Measurements from ENCODE around the gene LMBR1.

The LMBR1 gene

DNA sequence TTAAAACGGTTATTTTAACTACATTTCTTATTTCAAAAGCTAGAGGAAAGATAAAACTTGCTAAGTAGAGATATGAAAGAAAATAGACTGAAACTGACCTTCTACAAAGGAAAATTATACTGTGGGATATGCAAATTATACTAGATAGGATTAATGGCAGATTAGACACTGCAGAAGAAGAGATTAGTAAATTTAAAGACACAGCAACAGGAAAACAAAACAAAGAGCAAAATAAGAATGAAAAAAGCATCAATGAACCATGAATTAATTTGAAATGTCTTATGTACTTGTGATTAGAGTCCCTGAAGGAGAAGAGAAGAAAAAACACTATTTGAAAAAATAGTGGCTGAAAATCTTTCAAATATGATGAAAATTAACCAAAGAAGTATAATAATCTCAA lies 200.1 kb downstream of the LMBR1 start:
- DNase-seq (ENCODE audit: low read depth), result no peak

DNA sequence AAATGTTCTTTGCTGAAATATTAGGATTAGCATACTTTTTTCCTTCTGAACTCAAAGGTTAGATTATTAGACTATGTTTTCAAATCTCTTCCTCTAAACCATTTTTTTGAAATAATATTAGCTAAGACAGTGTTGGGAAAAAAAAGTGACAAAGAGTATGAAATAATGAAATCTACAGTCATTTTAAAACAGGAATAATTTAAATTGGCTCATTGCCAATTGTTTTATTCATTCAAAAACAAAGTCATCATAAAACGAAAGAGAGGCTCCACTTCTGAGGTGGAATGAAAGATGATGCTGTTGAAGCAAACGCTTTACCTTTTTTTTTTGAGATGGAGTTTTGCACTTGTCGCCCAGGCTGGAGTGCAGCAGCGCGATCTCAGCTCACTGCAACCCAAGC lies 201.2 kb downstream of the LMBR1 start:
- DNase-seq (ENCODE audit: low read depth), result no peak

DNA sequence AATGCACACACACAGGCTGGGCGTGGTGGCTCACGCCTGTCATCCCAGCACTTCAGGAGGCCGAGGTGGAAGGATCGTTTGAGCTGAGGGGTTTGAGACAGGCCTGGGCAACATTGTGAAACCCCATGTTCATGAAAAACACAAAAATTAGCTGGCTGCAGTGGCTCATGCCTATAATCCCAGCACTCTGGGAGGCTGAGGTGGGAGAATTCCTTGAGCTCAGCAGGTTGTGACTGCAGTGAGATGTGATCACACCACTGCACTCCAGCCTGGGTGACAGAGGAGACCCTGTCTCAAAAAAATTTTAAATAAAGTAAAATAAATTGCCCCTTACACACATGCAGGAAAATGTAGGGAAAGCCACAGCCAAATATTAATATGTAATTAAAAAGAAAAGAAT lies 208.3 kb downstream of the LMBR1 start:
- DNase-seq (ENCODE audit: low read depth), result no peak

DNA sequence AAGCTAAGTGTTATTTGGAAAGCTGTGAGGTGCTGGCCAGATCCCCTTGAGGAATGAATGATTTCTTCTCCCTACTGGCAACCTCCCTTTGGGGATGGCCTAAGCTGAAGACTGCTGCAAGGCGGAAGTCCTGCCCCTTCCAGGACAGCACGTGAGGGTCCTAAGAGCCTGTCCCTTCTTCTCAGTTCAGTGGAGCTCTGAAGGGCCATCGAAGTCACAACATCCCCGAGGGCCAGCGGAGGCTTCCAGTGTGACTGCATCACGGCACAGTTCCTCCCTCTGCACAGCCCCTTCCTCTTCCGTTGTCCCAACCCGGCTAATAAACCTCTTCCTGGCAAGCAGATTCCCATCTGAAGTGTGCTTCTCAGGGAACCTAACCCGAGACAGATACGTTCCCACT lies 208.7 kb downstream of the LMBR1 start:
- no peak for DNase-seq (ENCODE audit: low read depth)

DNA sequence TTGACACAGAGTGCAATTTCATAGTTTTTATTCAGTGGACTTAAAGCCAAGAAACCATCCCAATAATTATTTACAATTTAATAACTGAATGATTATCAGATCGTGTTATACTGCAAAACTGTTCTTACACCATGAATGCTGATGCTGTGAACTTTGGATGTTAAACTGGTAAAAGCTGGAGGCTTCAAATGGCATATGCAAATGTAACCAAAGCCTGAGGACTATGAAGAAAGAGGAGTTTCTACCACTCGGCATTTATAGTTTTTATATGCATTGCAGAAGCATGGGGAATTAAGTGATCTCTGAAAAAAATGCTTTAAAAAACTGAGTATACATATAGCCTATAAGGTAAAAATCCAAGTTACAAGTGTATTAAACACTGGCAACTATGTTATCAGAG lies 210.1 kb downstream of the LMBR1 start:
- no peak for DNase-seq (ENCODE audit: low read depth)

DNA sequence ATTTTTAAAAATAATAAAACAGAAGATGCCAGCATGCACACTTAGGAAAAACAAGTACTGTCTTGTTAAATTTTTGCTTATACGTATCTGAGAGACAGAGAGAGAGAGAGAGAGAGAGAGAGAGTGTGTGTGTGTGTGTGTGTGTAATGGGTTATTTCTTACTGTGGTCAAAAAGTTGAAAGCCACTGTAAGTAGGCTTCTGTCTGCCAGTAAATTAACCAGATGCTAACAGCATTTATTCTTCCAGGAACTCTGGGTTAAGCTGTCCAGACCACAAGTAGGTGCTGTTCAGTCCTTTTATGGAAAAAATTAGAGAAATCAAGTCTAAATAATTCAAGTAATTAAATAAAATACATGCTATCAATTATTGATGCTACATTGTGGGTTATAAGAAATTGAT lies 212.7 kb downstream of the LMBR1 start:
- DNase-seq (ENCODE audit: low read depth), result no peak

DNA sequence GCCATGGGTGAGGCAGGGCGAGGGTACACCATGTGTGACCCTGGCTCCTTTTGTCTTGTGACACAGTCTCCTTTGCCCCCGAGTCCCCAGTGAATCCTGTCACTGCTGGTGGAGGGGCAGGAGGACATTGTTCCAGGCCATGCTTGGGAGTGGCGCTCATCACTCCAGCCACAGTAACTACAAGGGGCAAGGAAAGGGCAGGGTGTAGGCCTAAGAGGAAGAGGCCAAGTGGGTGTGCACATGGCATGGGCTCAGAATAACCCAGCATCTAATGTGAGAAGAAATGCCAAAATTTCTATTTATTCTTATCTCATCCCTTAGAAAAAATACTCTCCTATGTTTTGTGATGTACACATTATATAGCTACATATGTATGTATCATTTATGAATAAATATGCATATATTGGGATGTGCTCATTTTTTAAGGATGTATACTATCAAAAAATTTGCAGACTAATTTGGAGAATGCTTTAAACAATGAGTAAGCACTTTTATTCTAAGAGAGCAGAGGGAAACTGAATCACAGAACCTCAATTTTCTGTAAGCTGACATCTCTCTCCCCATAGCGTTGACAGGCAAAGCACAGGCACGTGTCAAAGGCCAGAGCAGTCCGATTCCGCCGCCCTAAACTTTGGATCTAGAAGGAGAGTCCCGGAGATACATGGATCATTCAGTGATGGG lies 215.5 kb downstream of the LMBR1 start:
- no peak for DNase-seq (ENCODE audit: low read depth)

DNA sequence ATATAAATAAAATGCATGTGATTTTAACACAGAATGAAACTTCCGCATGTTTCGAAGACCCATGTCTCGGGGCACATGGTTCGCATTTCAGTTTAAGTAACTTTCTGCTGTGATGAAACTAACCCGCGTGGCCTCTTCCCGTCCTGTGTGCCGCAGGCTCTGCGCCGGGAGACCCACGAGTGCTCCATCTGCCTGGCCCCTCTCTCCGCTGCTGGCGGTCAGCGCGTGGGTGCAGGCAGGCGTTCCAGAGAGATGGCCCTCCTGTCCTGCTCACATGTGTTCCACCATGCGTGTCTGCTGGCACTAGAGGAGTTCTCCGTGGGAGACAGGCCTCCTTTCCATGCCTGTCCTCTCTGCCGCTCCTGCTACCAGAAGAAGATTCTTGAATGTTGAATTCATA lies 216.7 kb downstream of the LMBR1 start:
- DNase-seq (ENCODE audit: low read depth), result no peak

DNA sequence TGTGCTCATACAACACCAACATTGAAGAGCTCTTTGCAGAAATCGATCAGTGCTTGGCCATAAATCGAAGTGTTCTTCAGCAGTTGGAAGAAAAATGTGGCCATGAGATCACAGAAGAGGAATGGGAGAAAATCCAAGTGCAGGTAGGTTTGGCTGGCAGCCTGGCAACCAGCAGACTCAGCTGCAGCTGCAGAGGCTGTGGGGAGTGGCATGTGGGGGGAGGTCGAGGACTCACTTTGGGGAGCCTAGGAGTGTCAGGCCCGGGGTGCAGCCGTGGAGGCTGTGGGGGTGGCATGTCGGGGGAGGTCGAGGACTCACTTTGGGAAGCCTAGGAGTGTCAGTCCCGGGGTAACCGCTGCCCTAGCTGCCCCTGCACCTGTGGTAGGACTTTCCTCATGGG lies 217.3 kb downstream of the LMBR1 start:
- no peak for DNase-seq (ENCODE audit: low read depth)

DNA sequence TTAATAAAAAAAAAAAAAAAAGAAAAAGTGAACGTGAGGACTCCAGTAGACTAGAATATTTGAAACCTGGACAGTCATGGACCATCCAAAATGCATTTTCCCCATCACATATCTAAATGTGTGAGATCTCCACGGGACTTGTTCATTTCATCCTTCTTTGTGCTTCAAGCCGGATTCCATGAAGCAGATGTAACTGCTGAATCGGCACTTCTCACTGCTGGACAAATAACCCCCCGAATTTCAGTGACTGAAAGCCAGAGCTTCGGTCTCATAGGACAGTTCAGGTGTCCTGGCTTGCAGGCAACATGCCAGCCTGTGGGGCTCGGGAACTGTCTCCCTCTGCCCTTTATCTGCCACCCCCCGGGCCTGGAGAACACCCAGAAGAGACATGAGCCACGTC lies 219.1 kb downstream of the LMBR1 start:
- no peak for DNase-seq (ENCODE audit: low read depth)

DNA sequence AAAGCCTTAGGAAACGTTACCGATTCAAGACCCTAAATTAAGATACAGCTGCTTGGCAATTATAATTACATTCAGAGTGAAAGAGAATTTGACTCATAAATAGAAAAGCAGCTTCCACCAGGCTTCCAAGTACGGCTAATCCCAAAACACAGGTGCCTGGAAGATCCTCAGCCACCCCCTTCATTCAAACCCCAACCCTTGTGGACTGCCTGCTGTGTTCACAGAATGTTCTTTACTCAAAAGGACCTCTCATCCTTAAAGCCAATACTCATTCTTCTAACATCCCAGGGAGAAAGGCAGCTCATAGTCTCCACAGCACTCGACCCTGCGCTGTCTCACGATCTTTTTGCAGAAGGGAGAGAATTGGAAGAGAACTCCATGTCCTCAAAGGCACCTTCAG lies 219.5 kb downstream of the LMBR1 start:
- no peak for DNase-seq (ENCODE audit: low read depth)

DNA sequence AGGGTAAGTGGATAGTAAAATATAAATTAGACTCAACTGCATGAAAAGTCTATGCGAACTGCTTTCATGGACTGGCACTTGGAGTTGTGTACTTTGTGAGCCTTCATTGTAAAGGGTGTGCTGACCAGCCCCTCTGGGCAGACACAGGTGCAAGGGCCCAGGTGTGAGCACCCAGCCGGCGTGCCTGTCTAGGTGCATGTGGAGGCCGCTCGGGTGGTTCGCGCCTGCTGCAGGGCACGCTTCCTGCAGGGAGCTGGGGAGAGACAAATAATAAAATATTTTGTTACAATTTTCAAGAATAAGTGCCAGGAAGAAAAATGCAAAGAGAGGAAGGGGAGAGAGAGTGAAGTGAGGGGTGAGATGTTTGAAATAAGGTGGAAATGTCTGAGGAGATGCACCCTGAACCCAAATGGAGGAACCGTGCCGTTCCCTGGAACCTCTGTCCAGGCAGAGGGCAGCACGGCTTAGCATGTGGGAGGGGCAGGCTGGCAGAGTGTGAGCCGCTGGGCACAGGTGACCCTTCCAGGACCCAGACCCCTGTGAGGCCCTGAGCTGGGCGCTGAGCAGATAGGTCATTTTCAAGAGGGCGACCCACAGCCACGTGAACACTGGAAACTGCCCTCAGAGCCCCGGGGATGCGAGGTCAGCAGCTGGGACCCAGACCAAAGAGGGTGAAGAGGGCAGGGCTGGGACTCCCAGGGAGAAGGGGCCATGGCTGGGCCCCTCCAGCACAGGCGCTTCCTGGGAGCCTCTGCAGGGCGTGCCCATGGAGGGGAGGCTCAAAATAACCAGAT lies 223.8 kb downstream of the LMBR1 start:
- no peak for DNase-seq (ENCODE audit: low read depth)

DNA sequence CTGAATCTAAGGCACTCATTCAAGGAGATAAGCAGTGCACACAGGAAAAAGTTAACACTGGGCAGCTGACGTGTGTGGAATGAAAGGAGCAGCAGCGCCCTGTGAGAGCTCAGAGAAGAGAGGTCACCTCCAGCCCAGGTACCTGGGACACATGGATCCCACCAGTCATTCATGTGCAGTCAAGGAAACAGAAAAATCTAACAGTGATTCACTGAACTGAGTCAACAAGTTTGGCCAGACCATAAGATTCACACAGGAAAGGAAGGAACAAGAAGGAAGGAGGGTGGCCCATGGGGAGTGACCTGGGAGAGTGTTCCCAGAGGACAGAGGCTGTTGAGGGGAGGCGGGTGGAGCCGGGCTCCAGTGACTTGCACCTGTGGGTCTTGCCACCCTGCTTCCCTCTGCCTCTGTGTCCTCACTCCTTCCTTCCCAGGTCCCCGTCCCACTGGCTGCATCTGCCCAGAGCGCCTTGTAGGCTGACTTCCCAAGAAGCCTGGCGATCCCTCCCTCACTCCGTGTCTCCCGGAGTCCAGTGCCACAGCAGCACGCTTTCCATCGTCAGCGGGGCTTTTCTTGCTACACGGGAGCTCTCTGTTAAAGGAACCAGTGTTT lies 224.7 kb downstream of the LMBR1 start:
- no peak for DNase-seq (ENCODE audit: low read depth)

DNA sequence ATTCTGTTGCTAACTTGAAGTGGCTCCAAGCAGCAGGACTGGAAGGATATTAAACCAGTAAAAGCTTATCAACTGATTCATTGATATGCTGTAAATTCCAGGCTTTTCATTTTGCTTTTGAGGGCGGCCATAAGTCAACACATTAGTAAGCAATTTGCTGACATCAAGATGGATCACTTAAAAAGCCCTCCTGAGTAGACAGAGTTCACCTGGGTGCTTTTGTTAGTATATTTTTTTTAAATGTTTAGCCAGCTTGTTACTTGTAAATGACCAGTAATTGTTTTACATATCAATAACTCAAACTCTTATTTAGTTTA lies 225.9 kb downstream of the LMBR1 start:
- no peak for DNase-seq (ENCODE audit: low read depth)

DNA sequence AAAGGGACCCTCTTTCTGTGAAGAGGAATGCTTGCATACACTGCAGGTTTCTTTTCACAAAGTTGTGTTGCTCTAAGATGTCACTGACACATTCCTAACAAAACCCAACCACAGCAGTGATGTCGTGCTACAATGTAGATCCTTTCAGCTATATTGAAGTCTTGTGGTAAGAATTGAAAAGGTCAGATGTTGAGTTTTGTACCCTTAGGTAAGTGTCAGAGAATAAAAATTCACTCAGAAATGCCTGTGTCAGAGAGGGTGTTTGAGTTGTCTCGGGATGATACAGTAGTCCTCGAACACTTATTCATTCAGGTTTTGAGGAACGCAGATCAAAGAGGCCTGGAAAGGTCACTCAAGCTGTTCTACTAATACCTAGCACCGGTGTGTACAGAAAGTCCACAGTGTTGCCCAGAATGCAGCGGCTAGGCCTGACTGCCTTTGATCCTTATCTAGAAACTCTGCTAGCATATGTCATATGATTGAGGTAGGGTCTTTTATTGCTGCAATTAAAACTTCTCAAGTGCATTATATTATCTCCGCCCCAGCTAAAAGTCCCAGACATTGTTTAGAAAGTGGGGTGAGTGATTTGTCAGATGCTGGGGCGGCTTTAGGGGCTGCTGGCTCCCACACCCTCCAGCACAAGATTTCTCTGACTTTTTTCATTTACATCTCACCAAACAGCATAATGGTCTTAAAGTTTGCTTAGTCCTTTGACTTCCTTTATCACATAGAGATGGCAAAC lies 226.4 kb downstream of the LMBR1 start:
- DNase-seq (ENCODE audit: low read depth), result no peak

DNA sequence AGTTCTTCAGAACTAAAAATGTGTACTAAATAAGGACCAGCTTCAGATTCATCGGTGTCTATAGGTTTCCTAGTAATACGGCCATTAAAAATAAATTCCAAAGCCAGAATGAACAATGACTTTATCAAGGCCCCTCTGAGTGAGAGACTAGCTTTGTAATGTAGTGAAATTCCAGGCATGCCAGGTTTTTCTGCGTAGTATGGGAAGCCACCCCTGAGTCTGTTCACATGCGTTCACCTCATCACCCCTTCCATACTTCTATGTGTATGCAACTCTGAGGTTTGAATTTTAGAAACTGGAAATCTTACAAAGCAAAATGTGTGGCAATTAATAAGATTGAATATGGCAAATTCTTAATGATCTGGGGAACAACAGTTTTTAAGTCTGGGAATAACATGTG lies 227.9 kb downstream of the LMBR1 start:
- DNase-seq (ENCODE audit: low read depth), result no peak

DNA sequence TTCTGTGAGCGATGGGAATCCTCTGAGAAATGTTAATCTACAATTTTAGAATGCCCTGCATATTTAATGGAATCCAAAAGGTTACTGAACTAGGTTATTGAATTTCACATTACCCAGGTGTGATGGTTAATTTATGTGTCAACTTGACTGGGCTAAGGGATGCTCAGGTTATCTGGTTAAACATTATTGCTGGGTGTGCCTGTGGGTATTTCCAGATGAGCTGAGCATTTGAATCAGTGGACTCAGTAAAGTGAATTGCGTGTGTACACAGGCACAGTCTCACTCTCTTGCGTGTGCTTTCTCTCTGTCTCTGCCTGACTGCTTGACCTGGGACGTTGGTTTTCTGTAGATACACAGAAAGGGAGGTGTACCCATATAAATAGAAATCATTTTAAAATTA lies 230.7 kb downstream of the LMBR1 start:
- no peak for DNase-seq (ENCODE audit: low read depth)

DNA sequence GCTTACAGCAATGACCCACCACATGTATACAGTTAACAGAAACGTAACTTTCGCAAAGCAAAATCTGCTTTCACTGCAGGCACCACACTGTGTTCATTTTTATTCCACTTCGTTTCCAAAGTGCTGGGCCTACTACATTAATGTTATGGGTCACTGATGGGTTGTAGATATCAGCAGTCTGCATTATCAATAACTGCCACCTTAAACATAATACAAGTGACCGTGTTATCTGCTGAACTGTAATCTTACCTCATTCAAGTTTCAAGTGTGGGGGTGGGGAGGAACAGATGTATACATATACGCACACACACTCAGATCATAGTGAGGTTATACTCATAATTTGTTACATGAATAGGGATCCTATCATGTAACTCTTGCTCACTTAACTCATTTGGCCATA lies 231.3 kb downstream of the LMBR1 start:
- no peak for DNase-seq (ENCODE audit: low read depth)

DNA sequence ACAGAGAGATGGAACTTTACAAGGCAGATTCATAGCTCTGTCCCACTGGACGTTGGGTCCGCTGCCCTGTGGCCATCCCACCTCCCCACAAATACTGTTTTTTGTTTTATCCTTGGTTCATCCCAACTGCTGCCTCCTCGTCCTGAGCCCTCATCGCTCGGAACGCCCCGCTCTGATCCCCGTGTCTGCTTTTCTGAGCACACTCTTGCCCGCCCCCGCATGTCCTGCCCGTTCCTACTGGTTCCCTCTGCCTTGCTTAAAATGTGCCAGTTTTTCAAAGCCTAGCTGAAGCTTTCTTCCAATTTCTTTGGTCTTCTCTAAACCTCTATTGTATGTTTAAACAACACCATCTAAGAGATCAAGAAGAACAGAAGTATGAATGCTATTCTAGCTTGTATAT lies 233.0 kb downstream of the LMBR1 start:
- no peak for DNase-seq (ENCODE audit: low read depth)

DNA sequence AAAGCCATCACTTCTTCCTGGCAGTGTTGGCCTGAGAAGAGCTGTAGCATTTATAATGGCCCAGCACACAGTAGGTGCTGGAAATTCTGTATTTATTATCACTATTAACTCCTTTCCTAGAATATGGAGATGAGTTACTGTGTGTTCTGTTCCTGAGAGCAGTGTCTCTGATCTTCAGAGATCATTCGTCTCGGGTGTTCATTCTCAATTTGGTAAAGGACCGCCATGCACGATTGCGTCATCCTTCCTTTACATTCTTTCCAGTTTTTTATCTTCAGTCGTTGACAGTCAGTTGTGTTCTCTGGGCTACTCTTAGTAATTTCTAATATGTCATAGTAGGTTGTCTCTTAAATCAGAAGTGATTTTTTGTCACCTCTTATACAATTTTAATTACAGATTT lies 233.8 kb downstream of the LMBR1 start:
- no peak for DNase-seq (ENCODE audit: low read depth)

DNA sequence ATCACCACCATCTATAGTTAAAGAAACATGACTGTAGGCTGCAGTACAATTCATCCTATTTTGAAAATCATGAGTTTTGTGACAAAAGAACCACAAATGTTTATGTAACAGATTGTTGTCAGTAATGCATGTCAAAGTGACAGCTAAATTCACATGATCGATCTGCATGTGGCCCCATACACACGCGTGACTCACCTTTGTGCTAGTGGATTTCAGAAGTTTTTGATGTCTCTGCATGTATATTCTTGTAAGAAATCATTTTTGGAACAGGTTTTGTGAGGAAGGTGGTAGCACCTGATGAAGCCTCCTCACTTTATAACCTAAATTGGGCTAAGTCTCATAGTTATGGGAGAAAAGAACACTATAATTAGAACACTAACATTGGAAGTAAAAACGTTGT lies 235.3 kb downstream of the LMBR1 start:
- no peak for DNase-seq (ENCODE audit: low read depth)

DNA sequence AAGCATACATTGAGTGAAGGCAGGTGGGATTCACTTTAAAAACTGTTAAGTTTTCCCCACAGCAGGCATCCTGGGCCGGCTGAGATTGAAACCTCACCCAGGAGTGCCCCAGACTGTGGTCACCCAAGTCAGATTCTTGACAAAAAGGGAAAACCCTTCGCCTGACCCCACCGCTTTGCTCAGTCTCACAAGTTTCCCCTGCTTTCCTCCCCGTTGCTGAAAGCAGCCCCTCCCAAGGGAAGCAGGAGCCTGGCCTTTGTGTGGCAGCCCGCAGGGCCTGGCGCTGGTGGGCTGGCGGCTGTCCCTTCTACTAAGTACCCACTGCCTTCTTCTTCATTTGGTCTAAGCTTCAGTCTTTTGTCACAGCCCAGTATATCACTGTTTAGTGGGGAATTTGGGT lies 236.4 kb downstream of the LMBR1 start:
- DNase-seq (ENCODE audit: low read depth), result no peak

DNA sequence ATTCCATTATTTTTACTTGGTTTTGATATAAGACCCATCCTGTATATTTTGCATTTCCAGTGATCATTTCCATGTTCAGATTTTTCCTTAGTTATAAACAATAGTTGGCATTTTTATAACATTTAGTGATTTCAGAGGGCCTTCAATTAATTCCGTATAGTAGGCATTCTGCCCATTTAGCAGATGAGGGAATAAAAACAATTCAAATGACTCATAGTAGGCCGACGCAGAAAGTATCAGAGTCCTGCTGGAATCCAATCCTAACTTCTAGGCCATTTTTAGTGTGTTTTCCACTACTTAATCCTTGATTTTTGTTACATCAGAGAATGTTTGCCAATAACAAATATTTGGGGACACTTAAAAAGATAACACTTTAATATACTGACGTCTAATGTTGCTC lies 237.0 kb downstream of the LMBR1 start:
- DNase-seq (ENCODE audit: low read depth), result no peak
